Panc1 (cell line): ENCODE data around the gene TMEM151B. TPM values are rescaled to one million over a fixed set of nuclear protein-coding genes. Genes with fewer than 3 reads are reported as not detected.

Experiments
- ATAC-seq: fragments of 200-7000 bp; cut with Tn5 transposase; 2 replicates; pipeline ENCODE4 v1.9.1; 2020; ENCODE audit warnings: mild to moderate bottlenecking, moderate library complexity
- BruUV-seq: library from RNA; stranded (reverse); fragments of 400-500 nt; replicated peaks from 2 replicates; lab custom pipeline; 2021; lab: Mats Ljungman, UMichigan
- CTCF ChIA-PET: fragments of 300-600 bp; sonication (Branson Sonifier 250); formaldehyde crosslinking; loops from one replicate; lab custom pipeline; 2022; ENCODE audit warnings: antibody characterized with exemption; lab: Charles Lee
- POLR2A ChIA-PET: fragments of 300-600 bp; sonication (Branson Sonifier 250); formaldehyde crosslinking; loops from one replicate; lab custom pipeline; 2022; ENCODE audit warnings: antibody characterized with exemption; lab: Charles Lee
- DNase-seq: peaks from one replicate; pipeline ENCODE4 v3.0.0-alpha.2; 2010; ENCODE audit warnings: low read depth, low spot score
- H3K27ac ChIP-seq: 2 replicates; pipeline ENCODE4 v1.5.1; 2011; ENCODE audit warnings: mild to moderate bottlenecking, low read length, inconsistent platforms
- H3K27me3 ChIP-seq: fragments of 200-500 bp; sonication (Bioruptor generic); 2 replicates; pipeline ENCODE4 v1.6.0; 2014; ENCODE audit warnings: low read length, inconsistent platforms; ENCODE audit not compliant: control insufficient read depth, insufficient read depth
- H3K36me3 ChIP-seq: fragments of 200-500 bp; sonication (Bioruptor generic); 2 replicates; pipeline ENCODE4 v1.5.1; 2014; ENCODE audit warnings: inconsistent platforms, mild to moderate bottlenecking, low read length, moderate library complexity; ENCODE audit not compliant: control insufficient read depth, insufficient read depth
- H3K4me1 ChIP-seq: 2 replicates; pipeline ENCODE4 v1.5.1; 2011; ENCODE audit warnings: inconsistent platforms, mild to moderate bottlenecking, low read length, moderate library complexity; ENCODE audit not compliant: control insufficient read depth, insufficient read depth
- H3K4me3 ChIP-seq, 2 experiments: 2 replicates each; pipeline ENCODE4 v1.5.1; 2011 to 2012; ENCODE audit warnings: low read depth in 2 of 2, low read length in 2 of 2, mild to moderate bottlenecking in 2 of 2, inconsistent platforms in 1 of 2, moderate library complexity in 1 of 2
- H3K9me3 ChIP-seq: fragments of 200-500 bp; sonication (Bioruptor generic); 2 replicates; pipeline ENCODE4 v1.5.1; 2014; ENCODE audit warnings: low read depth, mild to moderate bottlenecking, inconsistent platforms, low read length, moderate library complexity; ENCODE audit not compliant: control insufficient read depth, insufficient read depth
- CTCF ChIP-seq: fragments of 450-650 bp; IDR thresholded peaks from 2 replicates; pipeline ENCODE4 v1.5.1; 2017; ENCODE audit warnings: mild to moderate bottlenecking
- POLR2AphosphoS5 ChIP-seq: IDR thresholded peaks from 2 replicates; pipeline ENCODE4 v1.6.1; 2012; ENCODE audit warnings: mild to moderate bottlenecking, low read depth, low read length, moderate library complexity
- SIN3A ChIP-seq: IDR thresholded peaks from 2 replicates; pipeline ENCODE4 v1.6.1; 2012; ENCODE audit warnings: low read depth, mild to moderate bottlenecking, low read length, moderate library complexity, borderline replicate concordance; ENCODE audit not compliant: insufficient read depth
- TCF7L2 ChIP-seq: IDR thresholded peaks from 2 replicates; pipeline ENCODE4 v1.6.1; 2011; ENCODE audit warnings: mild to moderate bottlenecking, low read depth, low read length, inconsistent platforms
- in situ Hi-C: cut with HindIII; loops from 2 replicates; pipeline ENCODE4 v1.10.0; 2016; ENCODE audit warnings: low sequenced_read_pairs, low pct_unique_long_range_greater_than_20kb
- intact Hi-C: fragments of 100-400 bp; cut with micrococcal nuclease; formaldehyde crosslinking; loops from one replicate; pipeline ENCODE4 v1.10.0; 2022; ENCODE audit not compliant: unreplicated experiment
- total RNA-seq: library from RNA; stranded (reverse); gene quantifications from one replicate; pipeline ENCODE4 v1.2.1, GENCODE V29; 2021; ENCODE audit not compliant: unreplicated experiment
- TF ChIP-seq, protein P1 (sequence below), 2 experiments: IDR thresholded peaks; 2 replicates each; pipeline ENCODE4 v1.6.1; 2011 to 2012; ENCODE audit warnings: low read depth in 2 of 2, control low read depth in 1 of 2, low read length in 1 of 2, mild to moderate bottlenecking in 1 of 2, moderate library complexity in 1 of 2; ENCODE audit not compliant: insufficient read depth in 1 of 2

TMEM151B gene
- total RNA-seq, 1 experiment from 2014 or later: 0.18 TPM

- no peaks in the 10 kb centered on the region for H3K9me3 ChIP-seq
- H3K27me3 ChIP-seq: no peaks in the 10 kb centered on the region
- in situ Hi-C loops (no loop called here), intact Hi-C loops (no loop called here)
- TF ChIP-seq, protein P1, sequence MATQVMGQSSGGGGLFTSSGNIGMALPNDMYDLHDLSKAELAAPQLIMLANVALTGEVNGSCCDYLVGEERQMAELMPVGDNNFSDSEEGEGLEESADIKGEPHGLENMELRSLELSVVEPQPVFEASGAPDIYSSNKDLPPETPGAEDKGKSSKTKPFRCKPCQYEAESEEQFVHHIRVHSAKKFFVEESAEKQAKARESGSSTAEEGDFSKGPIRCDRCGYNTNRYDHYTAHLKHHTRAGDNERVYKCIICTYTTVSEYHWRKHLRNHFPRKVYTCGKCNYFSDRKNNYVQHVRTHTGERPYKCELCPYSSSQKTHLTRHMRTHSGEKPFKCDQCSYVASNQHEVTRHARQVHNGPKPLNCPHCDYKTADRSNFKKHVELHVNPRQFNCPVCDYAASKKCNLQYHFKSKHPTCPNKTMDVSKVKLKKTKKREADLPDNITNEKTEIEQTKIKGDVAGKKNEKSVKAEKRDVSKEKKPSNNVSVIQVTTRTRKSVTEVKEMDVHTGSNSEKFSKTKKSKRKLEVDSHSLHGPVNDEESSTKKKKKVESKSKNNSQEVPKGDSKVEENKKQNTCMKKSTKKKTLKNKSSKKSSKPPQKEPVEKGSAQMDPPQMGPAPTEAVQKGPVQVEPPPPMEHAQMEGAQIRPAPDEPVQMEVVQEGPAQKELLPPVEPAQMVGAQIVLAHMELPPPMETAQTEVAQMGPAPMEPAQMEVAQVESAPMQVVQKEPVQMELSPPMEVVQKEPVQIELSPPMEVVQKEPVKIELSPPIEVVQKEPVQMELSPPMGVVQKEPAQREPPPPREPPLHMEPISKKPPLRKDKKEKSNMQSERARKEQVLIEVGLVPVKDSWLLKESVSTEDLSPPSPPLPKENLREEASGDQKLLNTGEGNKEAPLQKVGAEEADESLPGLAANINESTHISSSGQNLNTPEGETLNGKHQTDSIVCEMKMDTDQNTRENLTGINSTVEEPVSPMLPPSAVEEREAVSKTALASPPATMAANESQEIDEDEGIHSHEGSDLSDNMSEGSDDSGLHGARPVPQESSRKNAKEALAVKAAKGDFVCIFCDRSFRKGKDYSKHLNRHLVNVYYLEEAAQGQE (IDR thresholded peaks at IDR 0.05; ENCODE audit: insufficient read depth in 1 of 2, low read depth in 2 of 2, low read length in 1 of 2): no peak
- TF ChIP-seq CTCF (no peak), SIN3A (no peak), TCF7L2 (no peak), POLR2AphosphoS5 (no peak)
- ATAC-seq (no peak), DNase-seq (no peak)
- H3K4me3 ChIP-seq: no peak overlapping the region
- no peak overlapping the region for H3K27ac ChIP-seq
- POLR2A ChIA-PET: no interaction called here
- no TSS peak for BruUV-seq
- peaks cover 6% of the 10 kb centered on the region for H3K36me3 ChIP-seq
- CTCF ChIA-PET: no interaction called here
- peaks cover 7% of the 10 kb centered on the region; the same call in 1 of the 2 replicates for H3K4me1 ChIP-seq
Measured at GRCh38 chr6:44310241-44310640, 40.0 kb downstream of the TMEM151B start.

DNA sequence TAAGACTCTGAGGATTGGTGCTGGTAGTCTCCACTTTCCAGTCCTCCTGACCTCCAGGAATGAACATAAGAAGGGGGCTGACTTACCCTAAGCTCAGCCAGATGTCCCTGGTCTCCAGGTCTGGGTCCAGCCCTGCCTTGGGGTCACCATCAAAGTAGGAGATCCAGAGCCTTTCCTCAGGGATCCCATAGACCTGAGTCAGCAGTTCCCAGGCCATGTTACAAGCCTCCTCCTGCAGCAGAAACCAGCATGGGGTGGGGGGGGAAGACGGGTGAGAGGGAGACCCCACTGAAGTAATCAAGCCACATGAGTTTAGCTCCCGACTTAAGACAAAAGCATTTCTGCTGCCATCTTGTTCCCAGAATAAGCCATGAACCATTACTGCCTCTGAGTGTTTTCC lies 41.1 kb downstream of the TMEM151B start:
- ATAC-seq: no peak
- DNase-seq: no peak
- TF ChIP-seq SIN3A (no peak), POLR2AphosphoS5 (no peak), CTCF (no peak), TCF7L2 (no peak)
- TF ChIP-seq, protein P1 (IDR thresholded peaks at IDR 0.05; ENCODE audit: insufficient read depth in 1 of 2, low read depth in 2 of 2, low read length in 1 of 2): no peak
- BruUV-seq: no TSS peak
- H3K27ac ChIP-seq: no peak overlapping the region
- in situ Hi-C loops: no loop called here
- intact Hi-C loops: no loop called here
- H3K4me1 ChIP-seq: peaks cover 7% of the 10 kb centered on the region; the same call in 1 of the 2 replicates
- peaks cover 2% of the 10 kb centered on the region; the same call in 1 of the 2 replicates for H3K27me3 ChIP-seq
- H3K36me3 ChIP-seq: peaks cover 6% of the 10 kb centered on the region
- H3K9me3 ChIP-seq: no peaks in the 10 kb centered on the region
- ChIA-PET CTCF (no interaction called here), POLR2A (no interaction called here)
- H3K4me3 ChIP-seq: no peak overlapping the region
